Fibroblast of lung (primary cell): Measurements from ENCODE around the gene DNAJC18. TPM values are rescaled to one million over a fixed set of nuclear protein-coding genes. Genes with fewer than 3 reads are reported as not detected.
A peak's percentile ranks its signal among the peaks of the same experiment; 100 is the strongest.

Experiments used
- DNase-seq, 2 donors: peaks; one replicate each; pipeline versions ENCODE4 v3.0.0 to v3.0.0-alpha.2; 2010; ENCODE audit warnings: low read depth in 2 of 2
- H2AFZ ChIP-seq: 2 replicates; pipeline ENCODE4 v1.5.1; 2012; ENCODE audit warnings: low read length, control low read depth, inconsistent platforms
- H3K27ac ChIP-seq: 2 replicates; pipeline ENCODE4 v1.5.1; 2011; ENCODE audit warnings: low read length, control low read depth; ENCODE audit not compliant: insufficient read depth
- H3K27me3 ChIP-seq: 2 replicates; pipeline ENCODE4 v1.5.1; 2011; ENCODE audit warnings: mild to moderate bottlenecking, low read length; ENCODE audit not compliant: control insufficient read depth, insufficient read depth
- H3K36me3 ChIP-seq: 2 replicates; pipeline ENCODE4 v1.5.1; 2011; ENCODE audit warnings: low read length; ENCODE audit not compliant: control insufficient read depth, insufficient read depth
- H3K4me1 ChIP-seq: 2 replicates; pipeline ENCODE4 v1.5.1; 2011; ENCODE audit warnings: low read length; ENCODE audit not compliant: control insufficient read depth, insufficient read depth; ENCODE audit errors: extremely low read depth
- H3K4me2 ChIP-seq: 2 replicates; pipeline ENCODE4 v1.5.1; 2011; ENCODE audit warnings: low read length, control low read depth; ENCODE audit not compliant: insufficient read depth; ENCODE audit errors: extremely low read depth
- H3K4me3 ChIP-seq, 4 experiments: fragments of 200-600 bp in 1 of 4; sonication (generic) in 1 of 4; replicated peaks in 1 of 4; 2 replicates each; pipeline ENCODE4 v1.5.1; 2011 to 2016; ENCODE audit warnings: low read length in 4 of 4, low read depth in 3 of 4, mild to moderate bottlenecking in 3 of 4, control low read depth in 2 of 4, inconsistent platforms in 1 of 4, mixed read lengths in 1 of 4; ENCODE audit not compliant: insufficient read depth in 1 of 4; ENCODE audit errors: control extremely low read depth in 1 of 4
- H3K79me2 ChIP-seq: 2 replicates; pipeline ENCODE4 v1.5.1; 2012; ENCODE audit warnings: mild to moderate bottlenecking, low read length, inconsistent platforms; ENCODE audit not compliant: control insufficient read depth, insufficient read depth
- H3K9ac ChIP-seq: 2 replicates; pipeline ENCODE4 v1.5.1; 2011; ENCODE audit warnings: mild to moderate bottlenecking, low read length, control low read depth; ENCODE audit not compliant: insufficient read depth
- H3K9me3 ChIP-seq: 2 replicates; pipeline ENCODE4 v1.5.1; 2012; ENCODE audit warnings: low read depth, low read length; ENCODE audit not compliant: control insufficient read depth, insufficient read depth
- H4K20me1 ChIP-seq: 2 replicates; pipeline ENCODE4 v1.5.1; 2011; ENCODE audit warnings: low read length; ENCODE audit not compliant: control insufficient read depth, insufficient read depth; ENCODE audit errors: extremely low read depth
- CTCF ChIP-seq, 2 donors: IDR thresholded peaks in 1 of 2; conservative IDR thresholded peaks in 1 of 2; 1 replicate in 1 of 2; 2 replicates in 1 of 2; pipeline ENCODE4 v1.5.1; 2011 to 2012; ENCODE audit warnings: low read length in 2 of 2, control low read depth in 1 of 2, inconsistent platforms in 1 of 2, low read depth in 1 of 2, mild to moderate bottlenecking in 1 of 2
- EZH2 ChIP-seq: IDR thresholded peaks from 2 replicates; pipeline ENCODE4 v1.5.1; 2012; ENCODE audit warnings: low read length, control low read depth, mild to moderate bottlenecking; ENCODE audit errors: missing control alignments
- polyA minus RNA-seq: library from RNA; depleted of rRNA, polyadenylated mRNA; stranded (reverse); fragments of >200 nt; gene quantifications from 2 replicates; pipeline ENCODE4 v1.2.3, GENCODE V29; 2011; ENCODE audit warnings: low replicate concordance
- polyA plus RNA-seq, 2 donors: library from polyadenylated mRNA; depleted of rRNA in 1 of 2; stranded (reverse) in 1 of 2; unstranded in 1 of 2; fragments of >200 nt; gene quantifications; 2 replicates each; pipeline ENCODE4 v1.2.1, GENCODE V29; 2011 to 2012; ENCODE audit warnings: missing spikeins in 1 of 2
- total RNA-seq: library from RNA; depleted of rRNA; stranded (reverse); fragments of >200 nt; gene quantifications from 2 replicates; pipeline ENCODE4 v1.2.1, GENCODE V29; 2014

DNAJC18 gene
- total RNA-seq (12.6 and 13.6 TPM in 2 replicates), polyA plus RNA-seq (9.4 and 14.6 TPM in 2 replicates), polyA minus RNA-seq (3.3 and 4.9 TPM in 2 replicates)
- 11.3 and 15.7 TPM in 2 replicates for polyA plus RNA-seq (2012)

- Histone ChIP-seq H3K27ac (peak within 1 kb of the TSS; percentile 95), H3K4me3 (peak within 1 kb of the TSS; percentile 70 to 98 (median 82)), H4K20me1 (no peaks in the 10 kb centered on the region), H3K4me2 (peak within 1 kb of the TSS; percentile 93), H2AFZ (peak within 1 kb of the TSS; percentile 100), H3K4me1 (peaks cover 7% of the 10 kb centered on the region), H3K9ac (peak within 1 kb of the TSS; percentile 95), H3K79me2 (no peaks in the 10 kb centered on the region), H3K9me3 (no peaks in the 10 kb centered on the region), H3K27me3 (no peaks in the 10 kb centered on the region), H3K36me3 (no peaks in the 10 kb centered on the region)
- peak; percentile 83 to 90 for DNase-seq
- TF ChIP-seq EZH2: no peak
- TF ChIP-seq CTCF (conservative IDR thresholded peaks at IDR 0.05 in 1 of 2, IDR thresholded peaks at IDR 0.05 in 1 of 2; ENCODE audit: low read depth in 1 of 2, low read length in 2 of 2): no peak
Observed at GRCh38 chr5:139439013-139439903, at the start of gene DNAJC18. DNAJC18 (minus strand) TSS chr5:139439525; CDS start chr5:139439445, 80 bp downstream.

- H2AFZ ChIP-seq: peak overlapping the region; percentile 75
Observed at GRCh38 chr5:139488260-139488659, 48.9 kb upstream of the DNAJC18 start.

More at GRCh38 chr5:139488260-139488659, 48.9 kb upstream of the DNAJC18 start:
- Histone ChIP-seq H4K20me1 (no peaks in the 10 kb centered on the region), H3K27me3 (no peaks in the 10 kb centered on the region), H3K4me1 (peaks cover 9% of the 10 kb centered on the region), H3K79me2 (no peaks in the 10 kb centered on the region), H3K9me3 (no peaks in the 10 kb centered on the region), H3K4me2 (no peak overlapping the region), H3K4me3 (no peak overlapping the region), H3K27ac (no peak overlapping the region), H3K36me3 (no peaks in the 10 kb centered on the region), H3K9ac (no peak overlapping the region)
- no peak for DNase-seq
- TF ChIP-seq EZH2 (no peak), CTCF (conservative IDR thresholded peaks at IDR 0.05 in 1 of 2, IDR thresholded peaks at IDR 0.05 in 1 of 2; ENCODE audit: low read depth in 1 of 2, low read length in 2 of 2) (no peak)
